Stimulated activated CD8-positive, alpha-beta memory T cell treated with anti-CD3 and anti-CD28 coated beads, Interleukin-12 subunit alpha, Interleukin-12 subunit beta, amount 100 ng/mL, for 1 hour (primary cell): ENCODE results near the gene DNPH1.

Experiments used
- DNase-seq: peaks from one replicate; pipeline ENCODE4 v3.0.0-alpha.2; 2020; ENCODE audit warnings: low read depth

DNPH1 gene

GRCh38 chr6:43181621-43181941 lies 47.7 kb downstream of the DNPH1 start:
- DNase-seq: no peak

- DNase-seq: no peak
Observed at GRCh38 chr6:43180985-43181384, 48.3 kb downstream of the DNPH1 start.

- DNase-seq: no peak
Observed at GRCh38 chr6:43180058-43180457, 49.2 kb downstream of the DNPH1 start.

- no peak for DNase-seq
Observed at GRCh38 chr6:43178951-43179830, 50.1 kb downstream of the DNPH1 start.

GRCh38 chr6:43178150-43178549 lies 51.1 kb downstream of the DNPH1 start:
- no peak for DNase-seq

GRCh38 chr6:43176423-43176786 lies 52.9 kb downstream of the DNPH1 start:
- DNase-seq: no peak

- no peak for DNase-seq
Observed at GRCh38 chr6:43175676-43176422, 53.4 kb downstream of the DNPH1 start.
